B cell (primary cell): ENCODE results near the gene SMAD7. TPM values are rescaled to one million over a fixed set of nuclear protein-coding genes. Genes with fewer than 3 reads are reported as not detected.

Experiments used
- ATAC-seq: fragments of 200-7000 bp; cut with Tn5 transposase; one replicate; pipeline ENCODE4 v1.10.0; 2021; ENCODE audit warnings: low read depth, mild to moderate bottlenecking, moderate number of reproducible peaks, moderate library complexity
- CTCF ChIA-PET: fragments of 350-600 bp; sonication (Branson Sonifier 250); formaldehyde crosslinking; loops from one replicate; lab custom pipeline; 2021; ENCODE audit warnings: antibody characterized with exemption, inconsistent platforms; lab: Charles Lee
- POLR2A ChIA-PET: fragments of 350-600 bp; sonication (Branson Sonifier 250); formaldehyde crosslinking; loops from one replicate; lab custom pipeline; 2021; ENCODE audit warnings: antibody characterized with exemption; lab: Charles Lee
- DNase-seq: peaks from one replicate; pipeline ENCODE4 v3.0.0; 2013
- H2AFZ ChIP-seq: 2 replicates; pipeline ENCODE4 v1.6.1; 2012; ENCODE audit warnings: mild to moderate bottlenecking, low read depth, low read length; ENCODE audit not compliant: insufficient read depth, poor library complexity, severe bottlenecking
- H3K27ac ChIP-seq, 2 donors: 1 replicate in 1 of 2; 2 replicates in 1 of 2; pipeline ENCODE4 v1.5.1; 2012 to 2013; ENCODE audit warnings: low read length in 2 of 2, mild to moderate bottlenecking in 2 of 2, moderate library complexity in 1 of 2
- H3K27me3 ChIP-seq, 4 experiments: fragments of 200-600 bp in 1 of 4; sonication (generic) in 1 of 4; replicated peaks in 1 of 4; 1 replicate in 2 of 4; 2 replicates in 2 of 4; pipeline versions ENCODE4 v1.6.1 to v1.7.0; 2013 to 2016; ENCODE audit warnings: low read length in 3 of 4, mild to moderate bottlenecking in 2 of 4, mixed read lengths in 1 of 4, moderate library complexity in 1 of 4; ENCODE audit not compliant: insufficient read depth in 4 of 4, control insufficient read depth in 3 of 4; ENCODE audit errors: control extremely low read depth in 1 of 4
- H3K36me3 ChIP-seq, 2 experiments: replicated peaks in 1 of 2; 1 replicate in 1 of 2; 2 replicates in 1 of 2; pipeline versions ENCODE4 v1.6.1 to v1.7.1; 2013; ENCODE audit warnings: low read length in 1 of 2; ENCODE audit not compliant: insufficient read depth in 2 of 2, control insufficient read depth in 1 of 2; ENCODE audit errors: control extremely low read depth in 1 of 2, extremely low read depth in 1 of 2
- H3K4me1 ChIP-seq, 2 donors: fragments of 200-600 bp in 1 of 2; sonication (generic) in 1 of 2; 1 replicate in 1 of 2; 2 replicates in 1 of 2; pipeline versions ENCODE4 v1.5.1 to v1.6.1; 2013 to 2017; ENCODE audit warnings: low read length in 2 of 2; ENCODE audit not compliant: control insufficient read depth in 2 of 2, insufficient read depth in 2 of 2
- H3K4me2 ChIP-seq: replicated peaks from 2 replicates; pipeline ENCODE3; 2012; ENCODE audit warnings: mild to moderate bottlenecking, low read depth, low read length; ENCODE audit not compliant: poor library complexity, severe bottlenecking
- H3K4me3 ChIP-seq, 5 experiments: fragments of 200-600 bp in 1 of 5; sonication (generic) in 1 of 5; 1 replicate in 3 of 5; 2 replicates in 2 of 5; pipeline versions ENCODE4 v1.5.1 to v1.7.0; 2011 to 2016; ENCODE audit warnings: low read length in 4 of 5, mild to moderate bottlenecking in 4 of 5, low read depth in 2 of 5, control low read depth in 1 of 5, moderate library complexity in 1 of 5; ENCODE audit not compliant: insufficient read depth in 1 of 5; ENCODE audit errors: control extremely low read depth in 1 of 5, extremely low read depth in 1 of 5
- H3K79me2 ChIP-seq: fragments of 200-600 bp; sonication (generic); one replicate; pipeline ENCODE4 v1.6.0; 2016; ENCODE audit warnings: low read length; ENCODE audit not compliant: control insufficient read depth, insufficient read depth
- H3K9ac ChIP-seq: fragments of 200-600 bp; sonication (generic); 2 replicates; pipeline ENCODE4 v1.6.1; 2017; ENCODE audit warnings: mild to moderate bottlenecking, low read length, moderate library complexity
- H3K9me3 ChIP-seq, 3 donors: one replicate each; pipeline versions ENCODE4 v1.6.1 to v1.7.1; 2013; ENCODE audit warnings: low read length in 2 of 3; ENCODE audit not compliant: control insufficient read depth in 2 of 3, insufficient read depth in 1 of 3; ENCODE audit errors: control extremely low read depth in 1 of 3
- H4K20me1 ChIP-seq: 2 replicates; pipeline ENCODE4 v1.6.0; 2012; ENCODE audit warnings: mild to moderate bottlenecking, low read length; ENCODE audit not compliant: insufficient read depth, control insufficient read depth, poor library complexity, severe bottlenecking
- H3K27ac Mint-ChIP-seq: one replicate; pipeline ENCODE4 v1.8.0; 2021; ENCODE audit warnings: mixed read lengths
- H3K27me3 Mint-ChIP-seq: one replicate; pipeline ENCODE4 v1.8.0; 2021; ENCODE audit warnings: mixed read lengths
- H3K4me1 Mint-ChIP-seq: one replicate; pipeline ENCODE4 v1.8.0; 2021; ENCODE audit warnings: mixed read lengths
- H3K4me3 Mint-ChIP-seq: one replicate; pipeline ENCODE4 v1.8.0; 2021; ENCODE audit warnings: mixed read lengths
- H3K9me3 Mint-ChIP-seq: one replicate; pipeline ENCODE4 v1.8.0; 2022; ENCODE audit warnings: mixed read lengths; ENCODE audit not compliant: insufficient read depth
- EZH2 ChIP-seq: IDR thresholded peaks from 2 replicates; pipeline ENCODE4 v1.6.1; 2012; ENCODE audit warnings: borderline replicate concordance, low read depth, mild to moderate bottlenecking, moderate library complexity, low read length; ENCODE audit not compliant: insufficient read depth, poor library complexity, severe bottlenecking
- WGBS: methylation state at CpG from one replicate; pipeline ENCODE4 v1.1.5; 2013; ENCODE audit warnings: missing lambda C conversion rate; ENCODE audit not compliant: insufficient coverage; 5-methylcytosine and 5-hydroxymethylcytosine counted together
- intact Hi-C: fragments of 100-400 bp; cut with micrococcal nuclease; formaldehyde crosslinking; loops from one replicate; pipeline ENCODE4 v1.10.0; 2022
- polyA plus RNA-seq: library from polyadenylated mRNA; depleted of rRNA; stranded (reverse); fragments of >200 nt; gene quantifications from 2 replicates; pipeline ENCODE4 v1.2.3, GENCODE V29; 2012
- total RNA-seq, 2 donors: library from RNA; stranded (reverse); fragments of 120-200 nt in 1 of 2; gene quantifications; 1 replicate in 1 of 2; 2 replicates in 1 of 2; pipeline versions ENCODE4 v1.2.3 to v1.2.4, GENCODE V29; 2013 to 2022
- TF ChIP-seq, protein P1 (sequence below): fragments of 200-600 bp; IDR thresholded peaks from one replicate; pipeline ENCODE4 v1.8.0; 2022; ENCODE audit warnings: antibody characterized with exemption, mild to moderate bottlenecking

SMAD7 gene
- total and polyA plus RNA-seq, 2 donors (not counting 1 experiment from before 2014, with no cell fraction given): 10.1 to 20.9 TPM

DNA sequence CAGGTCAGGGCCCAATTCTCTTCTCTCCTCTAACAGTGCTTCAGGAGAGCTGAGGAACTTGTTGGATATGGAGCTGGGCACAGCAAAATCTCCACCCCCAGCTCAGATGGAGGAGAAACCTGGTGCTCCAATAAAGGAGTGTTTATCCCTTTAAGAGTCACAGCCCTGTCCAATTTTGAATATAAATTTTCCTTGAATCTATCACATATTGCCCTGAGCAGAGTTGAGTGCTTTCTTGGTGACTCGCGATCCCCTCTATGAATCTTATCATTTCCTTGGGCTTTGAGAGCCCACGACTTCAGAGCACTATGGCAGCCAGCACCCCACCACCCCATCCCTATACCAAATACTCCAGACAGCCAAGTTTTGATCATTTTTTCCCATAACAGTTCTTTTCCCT lies 34.4 kb upstream of the SMAD7 start:
- Mint-ChIP-seq H3K4me1 (no peaks in the 10 kb centered on the region), H3K9me3 (no peaks in the 10 kb centered on the region), H3K27ac (no peak overlapping the region), H3K4me3 (no peak overlapping the region), H3K27me3 (peaks cover 22% of the 10 kb centered on the region)
- DNase-seq: no peak
- H3K36me3 ChIP-seq: no peaks in the 10 kb centered on the region
- POLR2A ChIA-PET: no interaction called here
- no peaks in the 10 kb centered on the region for H3K4me1 ChIP-seq
- no peak for ATAC-seq
- no peak overlapping the region for H3K4me3 ChIP-seq
- intact Hi-C loops: no loop called here
- CTCF ChIA-PET: no interaction called here
- WGBS: 82% methylated on average over 3 of the region's 3 CpGs
- no peaks in the 10 kb centered on the region for H3K9me3 ChIP-seq
- H4K20me1 ChIP-seq: no peaks in the 10 kb centered on the region
- H3K9ac ChIP-seq: no peak overlapping the region
- H3K4me2 ChIP-seq: no peak overlapping the region
- H3K27ac ChIP-seq: no peak overlapping the region
- no peak overlapping the region for H2AFZ ChIP-seq
- peaks cover 0 to 6% (median 2%) of the 10 kb centered on the region in 4 experiments for H3K27me3 ChIP-seq
- no peaks in the 10 kb centered on the region for H3K79me2 ChIP-seq
- no peak for TF ChIP-seq EZH2
- TF ChIP-seq, protein P1, sequence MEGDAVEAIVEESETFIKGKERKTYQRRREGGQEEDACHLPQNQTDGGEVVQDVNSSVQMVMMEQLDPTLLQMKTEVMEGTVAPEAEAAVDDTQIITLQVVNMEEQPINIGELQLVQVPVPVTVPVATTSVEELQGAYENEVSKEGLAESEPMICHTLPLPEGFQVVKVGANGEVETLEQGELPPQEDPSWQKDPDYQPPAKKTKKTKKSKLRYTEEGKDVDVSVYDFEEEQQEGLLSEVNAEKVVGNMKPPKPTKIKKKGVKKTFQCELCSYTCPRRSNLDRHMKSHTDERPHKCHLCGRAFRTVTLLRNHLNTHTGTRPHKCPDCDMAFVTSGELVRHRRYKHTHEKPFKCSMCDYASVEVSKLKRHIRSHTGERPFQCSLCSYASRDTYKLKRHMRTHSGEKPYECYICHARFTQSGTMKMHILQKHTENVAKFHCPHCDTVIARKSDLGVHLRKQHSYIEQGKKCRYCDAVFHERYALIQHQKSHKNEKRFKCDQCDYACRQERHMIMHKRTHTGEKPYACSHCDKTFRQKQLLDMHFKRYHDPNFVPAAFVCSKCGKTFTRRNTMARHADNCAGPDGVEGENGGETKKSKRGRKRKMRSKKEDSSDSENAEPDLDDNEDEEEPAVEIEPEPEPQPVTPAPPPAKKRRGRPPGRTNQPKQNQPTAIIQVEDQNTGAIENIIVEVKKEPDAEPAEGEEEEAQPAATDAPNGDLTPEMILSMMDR: no peak

DNA sequence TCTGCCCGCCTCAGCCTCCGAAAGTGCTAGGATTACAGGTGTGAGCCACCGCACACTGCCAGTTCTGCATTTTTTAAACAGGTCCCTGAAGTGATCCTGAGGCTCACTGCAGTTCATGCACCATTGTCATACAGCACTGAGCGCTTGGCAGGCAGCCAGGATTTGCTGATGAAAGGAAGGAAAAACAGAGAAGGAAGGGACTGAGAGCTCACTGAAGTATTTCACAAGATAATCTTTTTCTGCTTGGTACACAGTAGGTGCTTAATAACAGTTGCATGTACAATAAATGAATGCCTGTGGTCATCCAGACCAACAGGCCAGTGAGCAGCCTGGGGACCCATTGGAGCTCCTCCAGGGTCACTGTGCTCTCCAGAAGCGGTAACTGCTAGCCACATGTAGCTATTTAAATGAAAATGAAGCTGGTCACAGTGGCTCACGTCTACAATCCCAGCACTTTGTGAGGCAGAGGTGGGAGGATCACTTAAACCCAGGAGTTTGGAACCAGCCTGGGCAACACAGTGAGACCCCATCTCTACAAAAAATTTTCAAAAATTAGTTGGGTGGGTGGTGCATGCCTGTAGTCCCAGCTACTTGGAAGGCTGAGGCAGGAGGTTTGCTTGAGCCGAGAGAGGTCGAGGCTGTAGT lies 33.1 kb upstream of the SMAD7 start:
- H3K27ac Mint-ChIP-seq: no peak overlapping the region
- CTCF ChIA-PET: interaction anchor here (0.6 kb wide), 1 partner anchor 31 kb away, joined by 3 read pairs; no protein-coding TSS in a partner anchor

More for the DNA sequence above, 33.1 kb upstream of the SMAD7 start:
- no peak overlapping the region for H2AFZ ChIP-seq
- intact Hi-C loops: no loop called here
- no peak overlapping the region for H3K27ac ChIP-seq
- POLR2A ChIA-PET: interaction anchor here (0.7 kb wide), 1 partner anchor 15 kb away, joined by 6 read pairs; no protein-coding TSS in a partner anchor
- Mint-ChIP-seq H3K4me3 (no peak overlapping the region), H3K27me3 (peaks cover 28% of the 10 kb centered on the region), H3K9me3 (no peaks in the 10 kb centered on the region), H3K4me1 (no peaks in the 10 kb centered on the region)
- H3K4me3 ChIP-seq: no peak overlapping the region
- WGBS: 88% methylated on average over 6 of the region's 8 CpGs
- no peak for DNase-seq
- no peak for ATAC-seq
- no peaks in the 10 kb centered on the region for H4K20me1 ChIP-seq
- H3K4me2 ChIP-seq: no peak overlapping the region
- H3K9ac ChIP-seq: no peak overlapping the region
- no peaks in the 10 kb centered on the region for H3K36me3 ChIP-seq
- H3K4me1 ChIP-seq: no peaks in the 10 kb centered on the region
- H3K9me3 ChIP-seq: no peaks in the 10 kb centered on the region
- H3K79me2 ChIP-seq: no peaks in the 10 kb centered on the region
- peaks cover 0 to 16% (median 2%) of the 10 kb centered on the region in 4 experiments for H3K27me3 ChIP-seq
- TF ChIP-seq, protein P1: no peak
- TF ChIP-seq EZH2: no peak
